HEK293T (cell line): Measurements from ENCODE around the gene ADIPOR2.

Experiments used
- CTCF ChIA-PET: fragments of 350-600 bp; formaldehyde crosslinking; extraction: SDS; loops from one replicate; lab custom pipeline; 2021; ENCODE audit warnings: antibody characterized with exemption, inconsistent platforms; lab: Yijun Ruan, JAX
- POLR2A ChIA-PET: fragments of 350-600 bp; formaldehyde crosslinking; extraction: SDS; loops from one replicate; lab custom pipeline; 2020; ENCODE audit warnings: antibody characterized with exemption, inconsistent platforms; lab: Yijun Ruan, JAX
- DNase-seq: peaks from one replicate; pipeline ENCODE4 v3.0.0; 2012; ENCODE audit warnings: mixed read lengths; ENCODE audit errors: extremely low spot score
- ARNT ChIP-seq: fragments of 450-650 bp; IDR thresholded peaks from 2 replicates; pipeline ENCODE4 v1.6.1; 2017; ENCODE audit warnings: mild to moderate bottlenecking
- BHLHE40 ChIP-seq: fragments of 450-650 bp; IDR thresholded peaks from 2 replicates; pipeline ENCODE4 v1.6.1; 2016; ENCODE audit warnings: mild to moderate bottlenecking, moderate library complexity, borderline replicate concordance
- CTBP1 ChIP-seq: fragments of 450-650 bp; IDR thresholded peaks from 2 replicates; pipeline ENCODE4 v1.6.1; 2016; ENCODE audit warnings: borderline replicate concordance
- ELF4 ChIP-seq: fragments of 450-650 bp; IDR thresholded peaks from 2 replicates; pipeline ENCODE4 v1.6.1; 2017; ENCODE audit warnings: antibody characterized with exemption
- FOXA1 ChIP-seq: fragments of 450-650 bp; IDR thresholded peaks from 2 replicates; pipeline ENCODE4 v1.6.1; 2016; ENCODE audit warnings: mild to moderate bottlenecking
- FOXK2 ChIP-seq: fragments of 450-650 bp; IDR thresholded peaks from 2 replicates; pipeline ENCODE4 v1.6.1; 2016; ENCODE audit warnings: mild to moderate bottlenecking
- FOXM1 ChIP-seq: fragments of 450-650 bp; IDR thresholded peaks from 2 replicates; pipeline ENCODE4 v1.6.1; 2017; ENCODE audit warnings: mild to moderate bottlenecking, borderline replicate concordance
- HDGF ChIP-seq: fragments of 450-650 bp; IDR thresholded peaks from 2 replicates; pipeline ENCODE4 v1.6.1; 2017; ENCODE audit warnings: antibody characterized with exemption, borderline replicate concordance
- L3MBTL2 ChIP-seq: fragments of 450-650 bp; conservative IDR thresholded peaks from 2 replicates; pipeline ENCODE4 v1.6.1; 2016; ENCODE audit warnings: mild to moderate bottlenecking
- LEF1 ChIP-seq: fragments of 450-650 bp; IDR thresholded peaks from 2 replicates; pipeline ENCODE4 v1.6.1; 2017; ENCODE audit warnings: mild to moderate bottlenecking, borderline replicate concordance
- NFRKB ChIP-seq: fragments of 450-650 bp; IDR thresholded peaks from 2 replicates; pipeline ENCODE4 v1.6.1; 2016; ENCODE audit warnings: mild to moderate bottlenecking, moderate library complexity
- PKNOX1 ChIP-seq: fragments of 450-650 bp; IDR thresholded peaks from 2 replicates; pipeline ENCODE4 v1.6.1; 2016
- SP1 ChIP-seq: fragments of 450-650 bp; IDR thresholded peaks from 2 replicates; pipeline ENCODE4 v1.6.1; 2017
- SUZ12 ChIP-seq: fragments of 450-650 bp; IDR thresholded peaks from 2 replicates; pipeline ENCODE4 v1.6.1; 2016; ENCODE audit warnings: mild to moderate bottlenecking
- TARDBP ChIP-seq: fragments of 450-650 bp; IDR thresholded peaks from 2 replicates; pipeline ENCODE4 v1.6.1; 2016
- ZNF384 ChIP-seq: fragments of 450-650 bp; IDR thresholded peaks from 2 replicates; pipeline ENCODE4 v1.6.1; 2016

ADIPOR2 gene

GRCh38 chr12:1830401-1830845, 139.6 kb downstream of the ADIPOR2 start:
- CTCF ChIA-PET: no interaction called here
- POLR2A ChIA-PET: no interaction called here
- DNase-seq: no peak
- no peak for TF ChIP-seq PKNOX1
- TF ChIP-seq SP1: no peak
- TF ChIP-seq CTBP1: no peak
- no peak for TF ChIP-seq FOXM1
- no peak for TF ChIP-seq L3MBTL2
- no peak for TF ChIP-seq TARDBP
- TF ChIP-seq ARNT: no peak

- CTCF ChIA-PET: interaction anchor here (0.6 kb wide), 1 partner anchor 1227 kb away, joined by 3 read pairs; no protein-coding TSS in a partner anchor
- TF ChIP-seq CTBP1 (no peak), FOXK2 (no peak), TARDBP (no peak), PKNOX1 (no peak; the same call in 1 of the 2 replicates), FOXA1 (no peak), LEF1 (no peak), L3MBTL2 (no peak), BHLHE40 (no peak), NFRKB (no peak), HDGF (no peak), ZNF384 (no peak), ELF4 (no peak), SP1 (no peak), FOXM1 (no peak), SUZ12 (no peak), ARNT (no peak)
- POLR2A ChIA-PET: no interaction called here
- DNase-seq: no peak
These were observed 140.4 kb downstream of the ADIPOR2 start for GRCh38 chr12:1830981-1831963.

GRCh38 chr12:1832801-1833595, 142.1 kb downstream of the ADIPOR2 start:
- POLR2A ChIA-PET: no interaction called here
- CTCF ChIA-PET: no interaction called here
- no peak for DNase-seq
- TF ChIP-seq CTBP1 (no peak), LEF1 (no peak), FOXA1 (no peak), BHLHE40 (no peak)

- ChIA-PET POLR2A (no interaction called here), CTCF (no interaction called here)
- no peak for TF ChIP-seq TARDBP
- TF ChIP-seq SUZ12: no peak
- TF ChIP-seq ARNT: no peak
- TF ChIP-seq CTBP1: no peak
- no peak for TF ChIP-seq FOXA1
- TF ChIP-seq FOXM1: no peak
- no peak for TF ChIP-seq HDGF
- TF ChIP-seq ELF4: no peak
- TF ChIP-seq FOXK2: no peak
- TF ChIP-seq L3MBTL2: no peak
- TF ChIP-seq NFRKB: no peak
- TF ChIP-seq SP1: no peak
- TF ChIP-seq LEF1: no peak
- no peak for TF ChIP-seq PKNOX1
- no peak for TF ChIP-seq ZNF384
- TF ChIP-seq BHLHE40: no peak
- no peak for DNase-seq
These were observed 142.7 kb downstream of the ADIPOR2 start for GRCh38 chr12:1833596-1834028.

GRCh38 chr12:1834186-1834925, 143.5 kb downstream of the ADIPOR2 start:
- POLR2A ChIA-PET: no interaction called here
- TF ChIP-seq ZNF384 (no peak), SP1 (no peak), FOXM1 (no peak), BHLHE40 (no peak), FOXA1 (no peak), NFRKB (no peak), SUZ12 (no peak), CTBP1 (no peak), FOXK2 (no peak), ELF4 (no peak), HDGF (no peak), TARDBP (no peak), ARNT (no peak), PKNOX1 (no peak), L3MBTL2 (no peak)
- no peak for DNase-seq
- CTCF ChIA-PET: no interaction called here
